ENCODE measurements around the gene OTOA.
A peak's percentile ranks its signal among the peaks of the same experiment; 100 is the strongest.
"Not testable (repeated sequence)": the region's sequence is repeated elsewhere in the genome, so short reads cannot be mapped to it uniquely, and the experiment has no call there.

The OTOA gene

DNA sequence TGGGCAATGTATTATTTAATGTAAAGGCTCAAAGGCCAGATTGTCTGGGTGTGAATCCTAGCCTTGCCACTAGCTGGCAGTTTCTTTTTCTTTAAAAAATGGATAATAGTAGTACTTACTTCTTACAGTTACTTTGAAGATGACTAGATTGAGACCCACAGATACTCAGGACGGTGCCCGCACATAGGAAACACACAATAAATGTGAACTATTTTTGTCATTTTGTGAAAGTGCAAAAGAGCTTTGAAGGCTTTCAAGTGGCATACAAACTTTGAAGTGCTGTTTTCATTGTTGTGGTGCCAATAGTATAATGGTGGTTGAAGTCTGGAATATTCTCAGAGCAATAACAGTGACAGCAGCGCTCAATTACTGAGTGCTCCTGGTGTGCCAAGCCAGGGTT lies 63.6 kb downstream of the OTOA start:
- no peak for DNase-seq

DNA sequence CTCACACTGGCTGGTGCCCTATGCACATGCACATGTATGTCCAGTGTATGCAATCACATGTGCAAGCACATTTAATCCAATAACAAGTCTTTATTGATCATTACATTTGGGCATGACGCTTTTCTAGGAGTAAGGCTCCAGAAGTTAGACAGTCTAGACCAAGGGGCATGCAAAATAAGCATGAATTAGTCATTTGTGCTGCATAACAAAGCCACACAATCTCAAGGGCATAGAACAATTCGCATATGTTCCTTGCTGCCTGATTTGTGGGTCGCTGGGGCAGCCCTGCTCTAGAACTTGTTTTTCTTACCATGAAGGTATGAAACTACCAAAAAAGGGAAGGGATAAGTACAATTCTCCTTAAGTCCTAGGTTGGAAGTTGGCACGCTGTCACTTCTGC lies 67.5 kb downstream of the OTOA start:
- not testable (repeated sequence) for DNase-seq

DNA sequence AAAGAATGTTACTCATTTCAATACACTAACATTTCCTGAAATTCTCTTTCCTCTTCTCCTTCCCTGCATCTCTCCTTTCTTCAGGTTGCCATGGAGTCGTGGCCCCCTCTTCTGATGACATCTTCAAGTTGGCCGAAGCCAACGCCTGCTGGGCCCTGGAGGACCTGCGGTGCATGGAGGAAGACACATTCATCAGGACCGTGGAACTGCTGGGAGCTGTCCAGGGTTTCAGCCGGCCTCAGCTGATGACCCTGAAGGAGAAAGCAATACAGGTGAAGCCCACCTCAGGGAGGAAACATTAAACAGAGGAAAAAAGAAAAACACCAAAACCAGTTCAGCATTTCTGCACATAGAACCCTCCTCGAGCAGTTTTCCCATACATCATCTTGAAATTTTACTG lies 76.9 kb downstream of the OTOA start:
- not testable (repeated sequence) for DNase-seq

DNA sequence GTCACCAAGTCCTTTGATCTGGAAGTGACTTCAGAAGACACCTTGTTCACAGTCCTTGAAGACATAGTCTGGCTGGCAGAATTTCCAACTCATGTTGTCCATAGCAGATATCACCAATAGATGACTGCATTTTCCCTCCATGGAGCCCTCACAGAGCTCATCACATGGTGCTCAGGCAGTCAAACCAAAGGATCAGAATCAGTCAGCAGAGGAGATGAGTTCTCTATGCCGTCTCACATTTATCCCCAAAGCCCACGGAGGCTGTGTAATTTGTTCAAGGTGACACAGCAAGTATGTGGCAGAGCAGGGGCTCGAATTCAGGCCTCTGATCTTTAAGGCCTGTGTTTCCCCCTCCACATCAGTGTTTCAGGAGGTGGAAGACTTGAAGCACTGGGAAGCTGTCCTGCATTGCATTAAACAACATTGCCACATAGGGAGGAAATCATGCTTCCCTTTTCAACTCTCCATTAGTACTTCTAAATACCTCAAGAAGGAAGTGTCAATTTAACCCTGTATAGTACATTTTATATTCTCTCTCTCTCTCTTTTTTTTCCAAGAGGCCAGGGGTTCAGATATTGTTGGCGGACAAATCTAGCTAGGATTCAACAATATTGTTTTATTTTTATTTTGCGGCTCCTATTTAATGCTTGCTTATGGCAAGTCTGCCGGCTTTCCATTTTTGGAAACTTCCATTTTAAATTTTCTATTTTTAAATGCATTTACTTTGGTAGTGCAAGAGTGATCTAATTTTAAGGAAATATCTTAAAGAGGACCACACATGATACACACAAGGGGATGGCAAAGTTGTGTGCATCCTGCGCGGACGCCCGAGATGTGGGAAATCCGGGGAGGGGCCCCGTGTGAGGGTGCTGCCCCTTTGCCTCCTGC lies 92.7 kb downstream of the OTOA start:
- peak; percentile 36 for DNase-seq

DNA sequence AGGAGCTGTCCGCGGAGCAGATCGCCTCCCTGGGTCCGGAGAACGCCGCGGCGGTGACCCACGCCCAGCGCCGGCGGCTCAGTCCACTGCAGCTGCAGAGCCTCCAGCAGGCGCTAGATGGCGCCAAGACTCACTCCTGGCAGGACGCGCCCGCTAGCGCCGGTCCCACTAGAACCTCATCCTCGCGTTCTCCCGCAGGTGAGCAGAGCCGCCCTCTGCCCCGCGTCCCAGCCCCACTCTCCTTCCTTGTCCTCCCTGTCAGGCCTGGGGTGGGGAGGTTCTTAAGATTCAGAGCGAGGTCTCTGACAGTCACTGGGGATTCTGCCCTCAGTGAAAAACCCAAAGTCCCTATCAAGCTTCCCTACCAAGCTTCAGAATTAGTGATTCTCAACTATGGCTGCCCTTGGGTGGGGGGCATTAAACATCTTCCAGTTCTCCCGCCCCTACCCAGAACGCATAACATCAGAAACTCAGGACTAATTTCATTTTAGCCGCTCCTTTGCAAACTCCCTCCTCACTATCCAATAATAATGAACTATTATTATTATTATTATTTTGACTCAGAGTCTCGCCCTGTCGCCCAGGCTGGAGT lies 93.4 kb downstream of the OTOA start:
- DNase-seq, result not testable (repeated sequence)

DNA sequence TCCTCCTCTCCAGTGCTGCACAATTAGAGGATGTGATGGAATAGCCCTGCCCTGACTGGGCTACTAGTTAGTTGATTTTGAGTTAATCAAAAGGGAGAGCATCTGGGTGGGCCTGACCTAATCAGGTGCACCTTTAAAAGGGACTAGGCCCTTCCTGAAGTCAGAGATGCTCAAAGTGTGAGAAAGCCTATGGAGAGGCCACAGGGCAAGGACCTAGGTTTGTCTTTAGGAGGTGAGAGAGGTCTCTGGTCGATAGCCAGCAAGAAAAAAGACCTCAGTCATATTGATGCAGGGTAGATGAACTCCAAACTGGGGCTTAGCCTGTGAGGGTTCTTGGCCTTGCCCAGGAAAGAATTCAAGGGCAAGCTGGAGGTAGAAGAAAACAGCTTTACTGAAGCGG lies 104.5 kb downstream of the OTOA start:
- DNase-seq, result not testable (repeated sequence)

DNA sequence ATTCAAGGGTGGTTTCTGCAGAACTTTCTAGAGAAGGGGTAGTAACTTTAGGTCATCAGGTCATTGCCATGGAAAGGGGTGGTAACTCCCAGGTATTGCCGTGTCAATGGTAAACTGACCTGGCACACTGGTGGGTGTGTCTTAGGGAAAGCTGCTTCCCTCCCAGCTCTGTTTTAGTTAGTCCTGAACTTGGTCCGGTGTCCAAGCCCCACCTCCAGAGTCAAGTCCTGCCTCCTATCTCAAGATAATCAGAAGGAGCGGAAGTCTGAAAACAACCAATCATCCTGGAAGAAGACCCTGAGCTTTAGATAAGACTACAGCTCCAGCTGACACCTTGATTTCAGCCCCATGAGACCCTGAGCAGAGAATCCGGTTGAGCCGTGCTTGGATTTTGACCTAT lies 105.0 kb downstream of the OTOA start:
- DNase-seq, result not testable (repeated sequence)

DNA sequence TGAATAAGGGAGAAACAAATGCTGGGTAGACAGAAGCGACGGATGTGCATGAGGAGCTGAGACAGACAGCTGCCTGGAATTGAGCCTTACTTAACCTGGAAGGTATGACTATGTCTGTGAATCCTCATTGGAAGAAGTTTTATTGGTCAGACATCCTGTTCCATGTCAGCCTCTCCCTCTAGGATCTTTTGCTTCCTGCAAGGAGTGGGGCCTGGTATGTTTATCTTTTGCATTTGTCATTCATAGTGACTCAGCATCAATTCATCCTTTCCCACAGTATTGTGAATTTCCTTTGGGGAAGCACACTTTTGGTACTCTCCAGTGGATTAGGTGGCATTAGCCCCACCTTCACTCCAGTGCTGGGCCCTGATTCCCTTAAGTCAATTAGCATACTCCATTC lies 105.5 kb downstream of the OTOA start:
- not testable (repeated sequence) for DNase-seq

DNA sequence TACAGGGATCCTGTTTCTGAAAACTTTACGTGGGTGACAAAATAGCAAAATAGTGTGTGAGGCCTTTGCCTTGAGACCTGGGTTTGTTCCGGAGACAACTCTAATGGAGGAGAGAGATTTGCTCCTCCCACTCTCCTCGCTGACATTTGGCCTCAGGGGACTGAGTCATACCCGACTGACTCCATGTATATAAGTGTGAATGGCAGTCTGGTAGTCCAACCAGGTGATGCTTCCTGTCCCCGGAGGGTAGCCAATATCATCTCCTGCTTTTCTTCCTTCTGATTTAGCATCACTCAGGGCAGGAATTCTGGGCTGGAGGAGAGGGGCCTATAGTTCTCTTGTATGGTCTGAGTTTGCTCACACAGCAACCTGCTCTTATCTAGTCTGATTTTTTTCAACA lies 106.8 kb downstream of the OTOA start:
- DNase-seq, result not testable (repeated sequence)

DNA sequence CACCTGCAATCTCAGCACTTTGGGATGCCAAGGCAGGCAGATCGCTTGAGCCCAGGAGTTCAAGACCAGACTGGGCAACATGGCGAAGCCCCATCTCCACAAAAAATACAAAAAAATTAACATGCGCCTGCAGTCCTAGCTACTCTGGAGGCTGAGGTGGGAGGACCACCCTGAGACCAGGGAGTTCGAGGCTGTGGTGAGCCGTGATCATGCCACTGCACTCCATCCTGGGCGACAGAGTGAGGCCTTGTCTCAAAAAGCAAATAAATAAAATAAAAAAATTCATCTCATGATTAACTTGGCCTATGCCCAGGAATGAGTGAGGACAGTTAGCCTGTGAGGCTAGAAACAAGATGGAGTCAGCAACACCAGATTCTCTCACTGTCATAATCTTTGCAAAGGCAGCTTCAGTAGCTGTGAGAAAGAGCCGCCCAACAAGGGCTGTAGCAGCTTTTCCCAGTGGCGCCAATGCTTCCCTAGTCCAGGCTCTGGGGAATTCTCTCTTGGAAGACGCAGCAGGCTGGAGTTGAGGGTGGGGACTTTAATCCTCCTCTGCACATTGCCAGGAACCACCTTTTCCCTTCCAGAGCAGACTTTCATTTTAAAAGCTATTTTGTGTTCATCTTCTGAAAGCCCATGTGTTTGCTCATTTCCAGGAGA lies 108.9 kb downstream of the OTOA start:
- DNase-seq, result not testable (repeated sequence)

DNA sequence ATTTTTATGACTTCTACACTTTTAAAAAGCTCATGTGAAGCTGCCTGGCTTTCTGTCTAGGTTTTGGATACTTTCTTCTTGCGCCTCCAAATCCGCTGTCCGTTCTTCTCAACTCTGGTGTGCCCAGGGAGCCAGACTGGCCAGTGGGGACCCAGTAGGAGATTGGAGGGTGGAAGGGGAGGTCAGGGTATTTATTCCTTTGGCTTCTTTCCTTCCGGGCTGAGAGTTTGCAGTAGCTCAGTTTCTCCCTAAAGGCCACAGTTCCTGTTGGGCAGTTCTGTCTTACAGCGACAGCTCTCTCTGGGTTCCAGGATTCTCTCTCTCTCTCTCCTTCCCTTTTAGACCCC lies 109.4 kb downstream of the OTOA start:
- not testable (repeated sequence) for DNase-seq

DNA sequence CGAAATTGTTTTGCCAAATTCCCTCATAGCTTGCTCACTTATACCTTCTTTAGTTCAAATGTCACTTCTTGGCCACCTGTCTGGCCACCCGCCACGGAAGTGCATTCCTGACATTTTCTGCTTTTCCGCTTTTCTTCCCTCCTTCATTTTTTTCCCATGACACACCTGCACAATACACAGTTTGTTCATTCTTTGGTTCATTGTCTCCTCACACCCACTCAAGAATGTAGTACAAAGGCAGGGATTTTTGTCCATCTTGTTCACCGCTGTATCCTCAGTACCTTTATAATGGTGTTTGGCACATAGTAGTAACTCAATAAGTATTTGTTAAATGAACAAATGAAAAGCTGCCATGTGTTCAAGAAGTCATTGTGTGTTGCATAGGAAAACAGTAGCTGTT lies 116.8 kb downstream of the OTOA start:
- not testable (repeated sequence) for DNase-seq

DNA sequence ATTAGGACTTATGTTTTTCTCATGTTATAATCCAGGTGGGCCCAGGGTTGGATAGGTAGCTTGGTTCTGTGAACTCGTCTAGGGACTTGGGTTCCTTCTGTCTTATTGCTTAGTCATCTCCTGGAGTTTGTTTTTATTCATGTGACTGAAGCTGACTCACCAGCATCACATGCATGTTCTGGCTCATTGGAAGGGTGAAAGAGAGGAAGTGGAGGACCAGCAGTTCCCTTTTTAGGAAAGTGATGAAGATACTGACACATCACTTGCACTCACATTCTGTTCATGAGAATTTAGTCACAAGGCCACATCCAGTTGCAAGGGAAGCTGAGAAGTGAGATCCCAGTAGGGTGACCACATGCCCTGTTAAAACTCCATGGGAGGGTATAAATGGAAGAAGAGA lies 126.7 kb downstream of the OTOA start:
- DNase-seq, result not testable (repeated sequence)

DNA sequence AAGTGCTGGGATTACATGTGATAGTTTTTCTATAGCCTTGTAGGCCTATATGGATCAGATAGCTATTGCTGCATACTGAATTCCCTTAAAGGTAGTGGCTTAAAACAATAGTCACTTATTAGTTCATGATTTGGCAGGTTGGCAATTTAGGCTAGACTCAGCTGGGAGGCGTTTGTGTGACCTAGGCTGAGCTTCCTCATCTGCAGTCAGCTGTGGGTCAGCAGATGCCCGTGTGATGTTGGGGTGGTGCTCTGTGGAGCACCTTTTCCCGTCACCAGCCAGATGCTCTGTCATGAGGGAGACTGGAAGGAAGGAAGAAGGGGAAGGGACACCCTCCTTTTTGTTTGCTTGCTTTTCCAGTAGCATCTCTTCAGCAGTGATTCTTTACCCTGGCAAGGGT lies 129.5 kb downstream of the OTOA start:
- DNase-seq, result not testable (repeated sequence)

DNA sequence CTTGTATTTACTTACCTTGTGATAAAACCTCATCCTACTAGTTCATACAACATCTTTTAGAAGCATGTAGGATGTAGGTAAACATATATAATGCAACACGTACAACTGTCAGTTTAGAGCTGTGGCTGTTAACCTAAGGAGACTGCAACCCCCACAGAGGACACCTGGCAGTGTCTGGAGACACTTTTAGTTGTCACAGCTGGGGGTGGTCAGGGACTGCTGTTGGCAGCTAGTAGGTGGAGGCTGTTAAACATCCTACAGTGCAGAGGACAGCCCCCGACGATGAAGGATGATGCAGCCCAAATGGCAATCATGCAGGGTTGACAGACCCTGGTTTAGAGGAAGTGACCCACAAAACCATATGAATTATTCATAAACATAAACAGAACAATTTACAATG lies 134.8 kb downstream of the OTOA start:
- DNase-seq, result not testable (repeated sequence)

DNA sequence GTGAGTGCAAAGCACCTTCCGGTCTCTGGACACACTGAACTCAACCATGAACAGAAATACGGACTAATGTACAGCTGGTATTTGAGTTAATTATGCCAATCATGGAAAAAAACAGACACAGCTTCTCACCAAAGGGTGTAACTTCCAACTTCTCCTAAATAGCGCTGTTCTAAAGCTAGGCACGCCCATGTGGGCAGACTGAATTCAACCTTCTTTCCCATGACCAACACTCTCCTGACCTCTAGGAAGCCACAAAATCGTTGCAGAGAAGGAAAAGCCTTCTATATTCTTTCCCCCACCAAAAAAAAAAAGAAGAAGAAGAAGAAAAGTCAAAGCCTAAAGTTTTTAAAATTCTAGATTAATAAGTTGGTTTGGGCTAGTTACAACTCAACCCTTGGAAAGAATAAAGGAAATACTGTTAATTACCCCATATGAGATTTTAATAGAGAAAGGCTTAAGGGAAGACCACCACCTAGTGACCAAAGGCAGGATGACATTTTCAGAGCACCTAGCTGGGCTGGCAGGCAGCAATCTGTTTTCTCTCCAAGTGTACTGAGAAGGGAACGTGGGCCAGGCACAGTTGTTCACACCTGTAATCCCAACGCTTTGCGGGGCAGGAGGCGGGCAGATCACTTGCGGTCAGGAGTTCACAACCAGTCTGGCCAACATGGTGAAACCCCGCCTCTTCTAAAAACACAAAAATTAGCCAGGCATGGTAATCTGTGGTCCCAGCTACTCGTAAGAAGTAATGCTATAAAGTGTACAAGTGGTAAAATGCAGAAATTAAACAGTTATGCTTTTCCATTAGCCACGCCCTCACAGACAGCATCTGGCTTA lies 138.0 kb downstream of the OTOA start:
- not testable (repeated sequence) for DNase-seq

DNA sequence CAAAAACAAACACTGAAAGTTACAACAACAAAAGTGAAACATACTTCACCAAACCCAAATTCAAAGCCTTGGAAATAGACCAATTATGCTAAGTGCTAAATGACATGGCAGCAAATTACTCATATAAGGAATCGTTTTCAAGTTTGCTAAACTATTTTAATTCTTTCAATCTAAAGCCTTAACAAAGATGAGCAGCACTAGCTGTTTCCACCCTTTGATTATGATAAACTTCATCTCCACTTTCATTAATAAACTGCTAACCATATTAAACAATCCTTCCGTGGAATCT lies 138.6 kb downstream of the OTOA start:
- not testable (repeated sequence) for DNase-seq
